ENCODE measurements around the gene DHCR24.

- TF ChIP-seq CTCF (IDR thresholded peaks at IDR 0.05) (no peak), POLR2A (IDR thresholded peaks at IDR 0.05) (no peak), EP300 (IDR thresholded peaks at IDR 0.05) (no peak)
Observed at GRCh38 chr1:54843449-54843848, 43.5 kb downstream of the DHCR24 start.
